ACHN (cell line): ENCODE measurements around the gene SMCHD1.

Experiments
- DNase-seq: peaks from one replicate; pipeline ENCODE4 v3.0.0-alpha.2; 2015
- in situ Hi-C: cut with HindIII; loops from 2 replicates; pipeline ENCODE4 v1.10.0; 2017; ENCODE audit warnings: low sequenced_read_pairs, low pct_ligation_motif_present, low pct_unique_long_range_greater_than_20kb

The SMCHD1 gene

GRCh38 chr18:2655178-2655953, at the start of gene SMCHD1:
TSS of gene SMCHD1 (plus strand) at chr18:2655726. CDS start at chr18:2656076, 350 bp downstream.
- DNase-seq, result peak; percentile 74
- in situ Hi-C loops, result no loop called here

- in situ Hi-C loops, result no loop called here
- DNase-seq, result no peak
Observed at GRCh38 chr18:2606335-2606734, 49.2 kb upstream of the SMCHD1 start.

- in situ Hi-C loops, result no loop called here
- no peak for DNase-seq
Observed at GRCh38 chr18:2609604-2610003, 45.9 kb upstream of the SMCHD1 start.

GRCh38 chr18:2610549-2610948, 45.0 kb upstream of the SMCHD1 start:
- in situ Hi-C loops, result no loop called here
- DNase-seq, result no peak

- no peak for DNase-seq
- in situ Hi-C loops, result no loop called here
Observed at GRCh38 chr18:2612996-2613395, 42.5 kb upstream of the SMCHD1 start.

- no peak for DNase-seq
- in situ Hi-C loops, result no loop called here
Observed at GRCh38 chr18:2617401-2617998, 38.0 kb upstream of the SMCHD1 start.

GRCh38 chr18:2618009-2618408, 37.5 kb upstream of the SMCHD1 start:
- peak; percentile 3 for DNase-seq
- in situ Hi-C loops, result no loop called here

- in situ Hi-C loops, result no loop called here
- no peak for DNase-seq
Observed at GRCh38 chr18:2625217-2625616, 30.3 kb upstream of the SMCHD1 start.

- DNase-seq, result peak; percentile 4
- in situ Hi-C loops, result no loop called here
Observed at GRCh38 chr18:2627821-2628276, 27.7 kb upstream of the SMCHD1 start.

GRCh38 chr18:2629003-2629402, 26.5 kb upstream of the SMCHD1 start:
- DNase-seq, result no peak
- in situ Hi-C loops, result no loop called here

GRCh38 chr18:2635586-2635985, 19.9 kb upstream of the SMCHD1 start:
- DNase-seq, result no peak
- in situ Hi-C loops, result no loop called here

- in situ Hi-C loops, result no loop called here
- no peak for DNase-seq
Observed at GRCh38 chr18:2636126-2636631, 19.3 kb upstream of the SMCHD1 start.

- DNase-seq, result peak; percentile 39
- in situ Hi-C loops, result no loop called here
Observed at GRCh38 chr18:2641638-2642037, 13.9 kb upstream of the SMCHD1 start.

- in situ Hi-C loops, result no loop called here
- DNase-seq, result no peak
Observed at GRCh38 chr18:2642771-2643170, 12.8 kb upstream of the SMCHD1 start.

- in situ Hi-C loops, result no loop called here
- DNase-seq, result no peak
Observed at GRCh38 chr18:2644535-2644934, 11.0 kb upstream of the SMCHD1 start.

- in situ Hi-C loops, result no loop called here
- no peak for DNase-seq
Observed at GRCh38 chr18:2651981-2652380, 3.5 kb upstream of the SMCHD1 start.

GRCh38 chr18:2653467-2653866, 2.1 kb upstream of the SMCHD1 start:
- no peak for DNase-seq
- in situ Hi-C loops, result no loop called here

GRCh38 chr18:2654169-2654927, 1.2 kb upstream of the SMCHD1 start:
- in situ Hi-C loops, result no loop called here
- DNase-seq, result peak; percentile 10

GRCh38 chr18:2654928-2655177, 673 bp upstream of the SMCHD1 start:
- DNase-seq, result no peak
- in situ Hi-C loops, result no loop called here

GRCh38 chr18:2655954-2656236, 369 bp downstream of the SMCHD1 start:
- in situ Hi-C loops, result no loop called here
- no peak for DNase-seq
